GM12891 (cell line): ENCODE measurements around the gene OR11H6. TPM values are rescaled to one million over a fixed set of nuclear protein-coding genes. Genes with fewer than 3 reads are reported as not detected.
"Not testable (repeated sequence)": the region's sequence is repeated elsewhere in the genome, so short reads cannot be mapped to it uniquely, and the experiment has no call there.

Experiments used
- DNase-seq: peaks from one replicate; pipeline ENCODE4 v3.0.0; 2011; ENCODE audit warnings: low spot score; ENCODE audit not compliant: insufficient read length
- FAIRE-seq: peaks from 2 replicates; lab custom pipeline; 2011; peaks lifted over from hg19 to GRCh38; lab: Jason Lieb, UNC
- PAX5 ChIP-seq: IDR thresholded peaks from 2 replicates; pipeline ENCODE4 v1.6.1; 2011; ENCODE audit warnings: low read length, moderate library complexity, mild to moderate bottlenecking; ENCODE audit not compliant: insufficient read depth, severe bottlenecking
- POLR2A ChIP-seq: IDR thresholded peaks from 2 replicates; pipeline ENCODE4 v1.6.1; 2011; ENCODE audit warnings: low read depth, low read length, control low read depth
- POLR2AphosphoS5 ChIP-seq: IDR thresholded peaks from 2 replicates; pipeline ENCODE4 v1.6.1; 2011; ENCODE audit warnings: low read depth, low read length, control low read depth
- POU2F2 ChIP-seq: IDR thresholded peaks from 2 replicates; pipeline ENCODE4 v1.6.1; 2011; ENCODE audit warnings: low read depth, mild to moderate bottlenecking, control low read depth, low read length, moderate library complexity
- SPI1 ChIP-seq: IDR thresholded peaks from 2 replicates; pipeline ENCODE4 v1.6.1; 2011; ENCODE audit warnings: low read depth, low read length, control low read depth
- TAF1 ChIP-seq: IDR thresholded peaks from 2 replicates; pipeline ENCODE4 v1.6.1; 2011; ENCODE audit warnings: low read depth, low read length, control low read depth
- polyA plus RNA-seq: library from polyadenylated mRNA; unstranded; fragments of >200 nt; gene quantifications from one replicate; pipeline ENCODE4 v1.2.1, GENCODE V29; 2012; ENCODE audit warnings: low read depth, missing spikeins, inconsistent platforms; ENCODE audit not compliant: missing spikeins

OR11H6 gene
- polyA plus RNA-seq = not detected

GRCh38 chr14:20223410-20223809 lies at the start of gene OR11H6:
Gene OR11H6 (plus strand): TSS chr14:20223710. CDS start chr14:20223710, 0 bp downstream.
- TF ChIP-seq SPI1 (no peak), POLR2AphosphoS5 (no peak), POLR2A (no peak), TAF1 (no peak), POU2F2 (no peak), PAX5 (no peak)
- DNase-seq = no peak
- no peak for FAIRE-seq

DNA sequence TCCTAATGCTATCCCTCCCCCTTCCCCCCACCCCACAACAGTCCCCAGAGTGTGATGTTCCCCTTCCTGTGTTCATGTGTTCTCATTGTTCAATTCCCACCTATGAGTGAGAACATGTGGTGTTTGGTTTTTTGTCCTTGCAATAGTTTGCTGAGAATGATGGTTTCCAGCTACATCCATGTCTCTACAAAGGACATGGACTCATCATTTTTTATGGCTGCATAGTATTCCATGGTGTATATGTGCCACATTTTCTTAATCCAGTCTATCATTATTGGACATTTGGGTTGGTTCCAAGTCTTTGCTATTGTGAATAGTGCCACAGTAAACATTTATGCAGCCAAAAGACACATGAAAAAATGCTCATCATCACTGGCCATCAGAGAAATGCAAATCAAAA lies 49.3 kb upstream of the OR11H6 start:
- FAIRE-seq, DNase-seq: not testable (repeated sequence)

- FAIRE-seq (no peak), DNase-seq (no peak)
- TF ChIP-seq PAX5 = no peak
- TF ChIP-seq POU2F2 = no peak
These were observed 47.2 kb upstream of the OR11H6 start for GRCh38 chr14:20176330-20176729.

- DNase-seq (no peak), FAIRE-seq (no peak)
- TF ChIP-seq POLR2AphosphoS5 (no peak), PAX5 (no peak), POLR2A (no peak), TAF1 (no peak), POU2F2 (no peak), SPI1 (no peak)
These were observed 46.0 kb upstream of the OR11H6 start for GRCh38 chr14:20177433-20177974.

DNA sequence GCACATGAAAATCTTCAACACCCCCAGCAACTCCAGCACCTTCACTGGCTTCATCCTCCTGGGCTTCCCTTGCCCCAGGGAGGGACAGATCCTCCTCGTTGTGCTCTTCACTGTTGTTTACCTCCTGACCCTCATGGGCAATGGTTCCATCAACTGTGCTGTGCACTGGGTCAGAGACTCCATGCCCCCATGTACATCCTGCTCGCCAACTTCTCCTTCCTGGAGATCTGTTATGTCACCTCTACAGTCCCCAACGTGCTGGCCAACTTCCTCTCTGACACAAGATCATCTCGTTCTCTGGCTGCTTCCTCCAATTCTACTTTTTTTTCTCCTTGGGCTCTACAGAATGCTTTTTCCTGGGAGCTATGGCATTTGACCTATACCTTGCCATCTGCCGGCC lies 44.3 kb upstream of the OR11H6 start:
- FAIRE-seq (no peak), DNase-seq (no peak)
- TF ChIP-seq PAX5 (no peak), TAF1 (no peak), POLR2AphosphoS5 (no peak), POU2F2 (no peak), SPI1 (no peak), POLR2A (no peak)

DNA sequence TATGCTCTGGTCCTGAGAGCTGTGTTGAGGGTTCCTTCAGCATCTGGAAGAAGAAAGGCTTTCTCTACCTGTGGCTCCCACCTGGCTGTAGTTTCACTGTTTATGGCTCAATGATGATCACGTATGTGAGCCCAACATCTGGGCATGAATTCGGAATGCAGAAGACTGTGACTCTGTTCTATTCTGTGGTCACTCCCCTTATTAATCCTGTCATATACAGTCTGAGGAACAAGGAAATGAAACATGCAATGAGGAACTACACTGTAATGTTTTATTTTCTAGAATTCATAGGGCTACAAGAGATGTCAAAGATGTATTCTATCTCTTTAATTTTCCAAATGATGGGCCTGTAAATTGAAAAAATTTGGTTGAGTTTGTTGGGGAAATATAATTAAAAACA lies 43.6 kb upstream of the OR11H6 start:
- TF ChIP-seq TAF1 (no peak), SPI1 (no peak), POLR2AphosphoS5 (no peak), PAX5 (no peak), POLR2A (no peak), POU2F2 (no peak)

DNA sequence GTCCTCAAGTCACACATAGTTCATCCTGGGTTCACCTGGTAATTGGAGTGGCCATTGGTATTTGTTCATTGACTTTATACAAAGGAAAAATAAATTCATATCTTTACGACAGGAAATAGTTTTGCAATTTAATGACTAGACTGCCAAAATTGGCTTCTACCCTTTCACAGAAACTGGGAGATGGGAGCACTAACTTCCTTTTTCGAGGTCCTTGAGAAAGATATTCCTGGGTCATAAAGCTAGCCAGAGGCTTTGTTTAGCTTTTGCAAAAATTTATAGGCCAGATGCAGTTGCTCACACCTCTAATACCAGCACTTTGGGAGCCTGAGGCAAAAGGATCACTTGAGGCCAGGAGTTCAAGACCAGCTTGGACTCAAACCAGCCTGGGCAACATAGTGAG lies 43.0 kb upstream of the OR11H6 start:
- TF ChIP-seq TAF1 (no peak), POLR2A (no peak), POLR2AphosphoS5 (no peak), POU2F2 (no peak), SPI1 (no peak), PAX5 (no peak)
- FAIRE-seq (no peak), DNase-seq (no peak)

More for the DNA sequence above, 43.6 kb upstream of the OR11H6 start:
- FAIRE-seq = no peak
- no peak for DNase-seq

DNA sequence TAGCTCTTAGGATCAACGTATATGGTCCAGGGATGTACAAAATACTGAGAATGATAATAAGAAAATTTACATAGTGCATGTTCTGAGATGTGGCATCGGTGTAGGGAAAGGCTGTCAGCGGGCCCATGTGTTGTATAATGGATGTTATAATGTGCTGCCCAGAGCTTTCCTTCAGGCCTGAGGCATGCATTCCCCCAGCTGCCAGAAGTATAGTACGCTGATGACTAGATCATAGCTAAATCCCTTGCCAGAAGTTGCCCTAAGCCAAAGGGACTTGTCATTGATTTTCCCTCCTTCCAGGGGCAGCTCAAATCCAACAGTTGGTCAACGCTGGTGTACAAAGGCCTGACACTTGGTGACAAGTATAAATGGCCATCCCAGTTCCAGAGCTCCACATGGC lies 39.3 kb upstream of the OR11H6 start:
- no peak for DNase-seq
- FAIRE-seq = no peak
- TF ChIP-seq PAX5 = no peak
- no peak for TF ChIP-seq SPI1
- TF ChIP-seq TAF1 = no peak
- TF ChIP-seq POLR2AphosphoS5 = no peak
- TF ChIP-seq POU2F2 = no peak
- TF ChIP-seq POLR2A = no peak

GRCh38 chr14:20190596-20190995 lies 32.9 kb upstream of the OR11H6 start, which contains the start of gene OR11G2:
Gene OR11G2 (plus strand): TSS chr14:20190896. CDS start chr14:20197438, 6,542 bp downstream.
- no peak for DNase-seq
- no peak for FAIRE-seq
- TF ChIP-seq PAX5 (no peak), POLR2AphosphoS5 (no peak), POU2F2 (no peak), TAF1 (no peak), POLR2A (no peak), SPI1 (no peak)

- TF ChIP-seq POLR2AphosphoS5 = no peak
- no peak for TF ChIP-seq PAX5
- no peak for TF ChIP-seq POLR2A
- TF ChIP-seq SPI1 = no peak
- TF ChIP-seq TAF1 = no peak
- TF ChIP-seq POU2F2 = no peak
- DNase-seq (no peak), FAIRE-seq (no peak)
These were observed 32.1 kb upstream of the OR11H6 start for GRCh38 chr14:20191396-20191795.

- FAIRE-seq = no peak
These were observed 29.4 kb upstream of the OR11H6 start for GRCh38 chr14:20194101-20194500.

DNA sequence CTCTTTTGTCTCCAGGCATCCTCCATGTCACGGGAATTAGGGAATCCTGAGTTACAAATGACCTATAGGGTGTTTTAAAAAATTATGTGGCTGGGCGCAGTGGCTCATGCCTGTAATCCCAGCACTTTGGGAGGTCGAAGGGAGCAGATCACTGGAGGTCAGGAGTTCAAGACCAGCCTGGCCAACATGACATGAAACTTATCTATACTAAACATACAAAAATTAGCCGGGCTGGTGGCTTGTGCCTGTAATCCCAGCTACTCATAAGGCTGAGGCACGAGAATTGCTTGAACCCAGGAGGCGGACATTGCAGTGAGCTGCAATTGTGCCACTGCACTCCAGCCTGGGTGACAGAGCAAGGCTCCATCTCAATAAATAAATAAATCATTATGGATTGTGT lies 28.3 kb upstream of the OR11H6 start:
- FAIRE-seq, DNase-seq: not testable (repeated sequence)

More at GRCh38 chr14:20194101-20194500, 29.4 kb upstream of the OR11H6 start:
- DNase-seq = no peak
- no peak for TF ChIP-seq POLR2AphosphoS5
- TF ChIP-seq SPI1 = no peak
- TF ChIP-seq PAX5 = no peak
- TF ChIP-seq POLR2A = no peak
- TF ChIP-seq POU2F2 = no peak
- TF ChIP-seq TAF1 = no peak
